NCI-H2081 (cell line): ENCODE results near the gene KLK12.
"Not testable (repeated sequence)": the region's sequence is repeated elsewhere in the genome, so short reads cannot be mapped to it uniquely, and the experiment has no call there.

Experiments used
- DNase-seq, 2 experiments: peaks; one replicate each; lab custom pipeline; 2025; lab: John Stamatoyannopoulos, UW

The KLK12 gene

DNA sequence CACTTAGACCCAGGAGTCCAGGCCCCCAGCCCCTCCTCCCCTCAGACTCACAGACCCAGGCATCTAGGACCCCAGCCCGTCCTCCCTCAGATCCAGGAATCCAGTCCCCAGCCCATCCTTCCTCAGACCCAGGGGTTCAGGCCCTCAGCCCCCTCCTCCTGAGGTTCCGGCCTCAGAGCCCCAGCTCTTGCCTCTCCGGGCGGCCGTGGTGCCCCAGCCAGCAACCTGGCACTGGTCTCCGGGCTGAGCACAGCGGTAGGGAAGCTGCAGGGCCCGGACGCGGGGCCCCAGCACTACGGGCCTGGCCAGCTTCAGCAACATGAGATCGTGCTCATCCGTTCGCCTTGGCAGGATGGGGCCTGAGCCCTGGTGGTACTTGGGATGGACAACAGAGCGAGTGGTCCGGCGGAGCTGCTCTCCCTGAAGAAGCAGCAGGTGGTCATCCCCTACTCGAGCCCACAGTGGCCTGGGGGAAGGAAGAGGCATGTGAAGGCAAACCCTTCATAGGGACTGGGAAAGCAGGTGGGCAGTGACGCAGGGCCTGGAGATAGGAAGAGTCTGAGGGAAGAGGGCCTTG is 19.0 kb downstream of the KLK12 start:
- DNase-seq: no peak

DNA sequence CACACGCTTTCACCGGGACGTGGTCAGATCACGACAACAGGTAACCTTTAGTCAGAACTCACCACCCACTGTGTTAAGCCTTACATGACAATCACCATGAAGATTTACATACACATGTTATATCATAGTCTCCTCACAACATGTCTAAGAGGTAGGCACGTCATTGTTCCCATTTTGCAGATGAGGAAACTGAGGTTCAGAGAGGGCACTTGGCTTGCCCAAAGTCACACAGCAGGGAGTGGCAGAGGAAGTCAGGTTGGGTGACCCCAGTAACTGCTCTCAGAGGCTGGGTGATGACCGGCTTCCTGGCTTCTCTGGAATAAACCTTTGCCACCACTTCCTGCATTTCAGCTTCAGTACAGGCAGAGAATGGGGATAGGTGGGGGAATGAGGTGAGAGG is 20.6 kb downstream of the KLK12 start:
- no peak for DNase-seq

DNA sequence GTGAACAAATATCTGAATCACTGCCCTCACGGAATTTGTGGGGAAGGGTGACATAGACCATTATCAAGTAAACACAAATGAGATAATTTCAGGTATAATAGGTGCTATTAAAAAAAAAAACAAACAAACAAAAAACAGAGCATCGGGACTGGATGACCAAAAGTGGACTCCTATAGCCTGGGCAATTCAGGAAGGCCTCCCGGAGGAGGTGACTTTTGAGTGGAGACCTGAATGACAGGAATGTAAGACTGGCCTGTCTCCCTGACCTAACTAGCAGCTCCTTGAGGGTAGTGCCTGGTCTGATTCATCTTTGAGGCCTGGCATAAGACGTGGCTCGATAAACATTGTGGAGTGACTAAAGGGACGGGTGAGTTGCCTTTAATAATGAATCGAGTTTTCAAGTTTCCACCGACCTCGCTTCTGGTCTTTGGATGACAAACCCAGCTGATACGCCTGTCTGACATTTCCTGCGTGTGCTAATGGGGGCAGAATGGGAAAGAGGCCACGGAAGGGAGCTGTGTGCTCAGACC is 22.1 kb downstream of the KLK12 start:
- DNase-seq: no peak

DNA sequence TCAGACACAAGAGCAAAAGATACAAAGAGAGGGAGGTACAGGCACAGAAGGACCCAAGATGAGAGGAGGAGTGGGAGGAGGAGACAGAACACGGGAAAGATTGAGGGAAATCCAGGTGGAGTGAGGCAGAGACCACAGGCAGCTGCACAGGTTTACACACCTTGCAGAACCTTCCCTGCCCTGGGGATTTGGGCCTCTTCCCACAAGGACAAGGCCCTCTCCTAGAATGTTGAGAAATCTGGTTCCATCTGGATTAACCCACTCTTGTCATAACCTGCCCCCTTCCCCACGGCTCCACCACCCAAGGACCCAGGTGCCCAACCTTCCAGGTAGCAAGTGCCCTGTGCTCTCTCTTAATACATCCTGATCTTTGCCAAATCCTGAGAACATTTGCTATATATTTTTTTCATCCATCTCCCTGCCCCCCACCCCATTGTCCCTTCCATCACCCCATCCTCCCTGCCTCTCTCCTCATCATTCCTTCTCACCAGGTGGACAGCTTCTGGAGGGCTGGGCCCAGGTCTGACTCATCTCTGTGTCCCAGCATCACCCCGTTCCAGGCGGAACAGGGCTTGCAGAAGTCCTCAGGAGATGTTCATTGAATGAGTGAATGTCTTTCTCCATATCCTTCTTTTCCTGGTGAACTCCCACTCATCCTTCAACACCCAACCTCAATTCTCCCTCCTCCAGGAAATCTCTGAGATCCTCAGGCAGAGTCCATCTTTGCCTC is 24.6 kb downstream of the KLK12 start:
- DNase-seq: no peak

DNA sequence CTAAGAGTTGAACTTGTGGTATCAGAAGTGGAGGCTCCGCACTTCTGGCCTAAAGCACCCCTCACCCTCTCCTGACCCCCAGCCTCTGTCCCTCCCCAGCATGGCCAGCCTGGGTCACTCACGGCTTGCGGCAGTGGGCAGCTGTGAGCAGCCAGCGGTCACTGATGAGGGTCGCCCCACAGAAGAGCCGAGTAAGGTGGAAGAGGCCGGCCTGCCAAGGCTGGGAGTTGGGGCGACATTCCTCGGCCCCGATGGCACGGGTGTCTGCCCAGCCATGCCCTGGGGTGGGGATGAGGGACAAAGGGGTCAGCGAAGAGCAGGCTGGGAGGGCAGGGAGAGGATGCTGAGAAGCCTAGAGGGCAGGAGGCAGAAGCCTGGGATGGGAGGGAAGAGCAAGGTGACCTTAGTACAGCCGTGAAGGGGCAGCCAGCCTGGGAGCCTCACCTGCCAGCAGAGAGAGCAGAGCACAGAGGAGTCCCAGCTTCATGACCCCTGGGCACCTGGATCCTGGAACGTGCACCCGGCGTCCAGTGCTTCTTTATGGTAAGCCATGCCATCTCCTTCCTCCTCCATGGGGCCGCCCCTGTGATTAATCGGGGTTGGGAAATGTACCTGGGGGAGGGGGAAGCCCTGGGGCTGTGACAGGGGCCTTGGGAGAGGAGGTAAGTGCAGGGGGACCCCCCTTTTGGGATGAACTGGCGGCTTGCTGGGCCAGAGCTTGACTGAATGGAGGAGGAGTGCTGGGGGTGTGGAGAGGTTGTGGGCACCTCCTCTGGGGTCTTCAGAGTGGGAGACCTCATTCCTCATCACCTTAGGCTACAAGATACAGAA is 25.5 kb downstream of the KLK12 start:
- no peak for DNase-seq

DNA sequence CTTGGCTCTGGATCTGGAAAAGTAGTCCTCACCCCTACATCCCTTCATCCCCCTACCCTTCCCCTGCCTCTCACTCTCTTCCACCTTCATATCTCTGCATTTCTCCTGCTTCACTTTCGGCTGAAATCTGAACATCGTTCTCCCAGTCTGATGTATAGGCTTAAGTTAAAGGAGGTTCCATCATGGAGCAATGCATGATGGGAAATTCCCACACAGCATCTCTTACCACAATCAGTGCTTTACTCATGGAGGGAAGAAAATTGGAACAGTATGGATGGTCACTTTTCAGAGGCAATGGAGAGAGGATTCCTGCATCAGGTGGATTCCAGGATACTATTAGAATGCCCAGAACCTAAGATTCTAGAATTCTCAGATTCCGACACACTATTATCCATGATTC is 27.3 kb downstream of the KLK12 start:
- no peak for DNase-seq

DNA sequence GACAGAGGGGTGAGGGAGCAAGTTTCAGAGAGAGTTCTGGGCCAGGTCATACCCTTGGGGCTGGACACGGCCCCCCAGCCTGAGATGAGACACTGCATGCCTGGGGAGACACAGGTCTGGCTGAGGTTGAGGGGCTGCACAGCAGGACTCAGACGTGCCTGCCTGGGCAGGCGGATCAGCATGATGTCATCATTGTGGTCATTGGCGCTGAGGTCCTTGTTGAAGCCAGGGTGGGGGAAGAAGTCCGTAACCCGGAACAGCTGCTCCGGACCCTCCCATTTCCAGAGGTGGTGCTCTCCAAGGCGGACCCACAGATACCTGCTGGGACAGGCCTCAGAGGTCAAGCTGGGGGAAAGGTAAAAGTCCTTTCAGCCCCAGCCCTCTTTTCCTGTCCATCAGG is 28.4 kb downstream of the KLK12 start:
- no peak for DNase-seq

DNA sequence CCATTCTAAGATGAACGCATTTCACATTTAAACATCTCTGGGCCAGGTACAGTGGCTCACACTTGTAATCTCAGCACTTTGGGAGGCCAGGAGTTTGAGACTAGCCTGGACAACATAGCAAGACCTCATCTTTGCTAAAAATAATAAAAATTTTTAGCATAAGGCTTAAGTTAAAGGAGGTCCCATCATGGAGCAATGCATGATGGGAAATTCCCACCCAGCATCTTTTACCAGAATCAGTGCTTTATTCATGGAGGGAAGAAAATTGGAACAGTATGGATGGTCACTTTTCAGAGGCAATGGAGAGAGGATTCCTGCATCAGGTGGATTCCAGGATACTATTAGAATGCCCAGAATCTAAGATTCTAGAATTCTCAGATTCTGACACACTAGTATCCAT is 29.6 kb downstream of the KLK12 start:
- no peak for DNase-seq

DNA sequence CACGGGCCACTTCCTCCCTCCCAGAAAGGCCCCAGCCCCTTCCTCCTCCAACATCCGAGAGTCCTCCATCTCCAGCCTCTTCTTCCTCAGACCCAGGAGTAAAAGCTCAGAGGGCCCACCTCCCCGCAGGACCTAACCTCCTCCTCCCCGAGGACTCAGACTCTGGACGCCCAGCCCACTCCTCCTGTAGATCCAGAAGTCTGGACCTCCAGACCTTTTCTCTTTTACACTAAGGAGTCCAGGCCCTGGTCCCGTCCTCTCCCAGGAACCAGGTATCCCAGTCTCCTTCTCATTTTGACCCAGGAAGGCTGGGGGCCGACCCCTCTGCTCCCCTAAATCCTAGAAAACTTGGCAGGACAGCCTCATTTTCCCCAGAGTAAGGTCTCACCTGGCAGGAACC is 31.5 kb downstream of the KLK12 start:
- DNase-seq: no peak

DNA sequence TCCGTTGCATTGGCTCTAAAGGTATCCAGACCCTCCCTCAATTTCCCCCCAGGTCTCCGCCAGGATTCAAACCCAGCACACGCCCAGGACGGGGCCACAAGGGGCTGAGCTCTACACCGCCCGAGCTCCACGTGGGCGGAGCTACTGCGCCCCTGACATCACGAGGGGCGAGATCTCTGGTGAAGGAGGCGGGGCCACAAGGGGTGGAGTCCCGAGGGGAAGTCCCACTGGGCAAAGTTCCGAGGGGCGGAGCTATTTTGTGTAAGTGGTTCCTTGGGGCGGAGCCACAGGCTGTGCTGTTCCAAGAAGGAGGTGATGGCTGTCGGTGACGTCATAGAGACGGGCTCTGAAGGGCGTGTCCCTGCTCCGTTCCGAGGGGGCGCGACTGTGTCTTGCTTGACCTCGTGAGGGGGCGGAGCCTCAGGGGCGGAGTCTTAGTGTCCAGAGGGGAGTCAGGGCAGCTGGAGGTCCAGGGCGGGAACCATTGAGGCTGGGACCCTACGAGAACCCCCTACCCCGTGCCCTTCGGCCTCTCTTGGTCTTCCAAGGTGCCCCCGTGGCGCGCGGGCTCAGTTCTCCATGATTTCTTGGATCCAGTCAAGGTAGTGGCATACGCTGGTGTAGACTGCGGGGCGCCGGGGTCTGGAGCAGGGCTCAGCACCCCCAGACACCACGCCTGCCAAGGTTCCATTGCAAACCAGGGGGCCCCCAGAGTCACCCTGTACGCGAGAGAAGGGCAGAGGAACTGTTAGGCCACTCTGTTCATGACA is 32.1 kb downstream of the KLK12 start:
- no peak for DNase-seq

DNA sequence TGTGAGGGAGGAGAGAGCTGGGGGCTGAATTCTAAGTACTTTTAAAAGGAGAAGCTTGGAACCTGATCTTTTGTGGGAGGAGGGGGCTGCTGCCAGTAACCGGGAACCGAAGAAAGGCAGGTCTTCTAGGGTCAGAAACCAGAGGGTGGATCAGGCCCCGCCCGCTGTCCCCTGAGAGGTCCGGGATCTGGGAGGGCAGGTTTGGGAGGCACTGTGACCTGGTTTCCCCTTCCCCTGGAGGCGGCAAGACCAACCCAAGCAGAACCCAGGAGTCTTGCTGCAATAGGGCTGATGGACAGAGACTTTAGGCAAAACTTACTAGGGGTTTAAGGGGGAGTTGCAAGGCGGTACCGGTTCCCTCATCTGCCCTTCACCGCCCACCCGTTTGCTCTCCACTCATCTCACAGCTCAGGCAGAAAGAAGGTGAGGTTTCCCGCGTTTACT is 32.7 kb downstream of the KLK12 start:
- DNase-seq: no peak

DNA sequence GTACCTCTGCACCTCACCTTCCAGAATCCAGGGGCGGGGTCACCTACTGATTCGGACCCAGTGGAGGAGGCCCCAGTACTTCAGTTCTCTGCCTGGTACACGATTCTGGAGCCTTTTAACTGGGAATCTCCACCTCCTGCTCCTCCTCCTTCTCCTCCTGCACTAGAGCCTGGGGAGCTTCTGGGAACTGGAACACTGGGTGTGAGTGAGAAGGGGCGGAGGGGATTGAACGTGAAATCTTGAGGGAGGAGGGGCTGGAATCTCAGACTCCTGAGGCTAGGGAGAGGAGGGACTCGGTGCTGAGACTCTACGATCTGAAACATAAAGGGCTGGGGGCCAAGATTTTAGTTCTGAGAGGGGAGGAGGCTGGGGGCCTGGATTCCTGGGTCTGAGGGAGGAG is 33.3 kb downstream of the KLK12 start, which contains the start of gene KLK8:
Gene KLK8, minus strand, starts transcription at position 90 of the 400 bp plus-strand sequence. CDS start 437 bp downstream, outside the sequence.
- DNase-seq: no peak

DNA sequence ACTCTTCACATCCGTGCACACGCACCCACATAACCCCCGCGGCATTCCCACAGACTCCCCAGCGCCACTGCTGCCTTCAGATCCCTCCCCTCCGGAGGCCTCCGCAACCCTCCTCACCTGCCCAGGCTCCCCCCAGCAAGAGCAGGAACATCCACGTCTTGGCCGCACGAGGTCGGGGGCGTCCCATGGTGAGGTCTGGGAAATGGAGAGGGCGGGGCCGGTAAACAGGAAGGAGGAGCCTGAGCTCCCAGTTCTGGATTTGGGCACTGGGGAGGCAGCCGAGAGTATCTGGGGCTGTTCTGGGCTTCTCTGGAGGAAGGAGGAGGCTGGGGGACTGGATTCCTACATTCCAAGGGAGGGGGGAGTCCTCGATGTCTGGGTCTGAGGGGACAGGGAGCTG is 33.8 kb downstream of the KLK12 start:
- DNase-seq: no peak

DNA sequence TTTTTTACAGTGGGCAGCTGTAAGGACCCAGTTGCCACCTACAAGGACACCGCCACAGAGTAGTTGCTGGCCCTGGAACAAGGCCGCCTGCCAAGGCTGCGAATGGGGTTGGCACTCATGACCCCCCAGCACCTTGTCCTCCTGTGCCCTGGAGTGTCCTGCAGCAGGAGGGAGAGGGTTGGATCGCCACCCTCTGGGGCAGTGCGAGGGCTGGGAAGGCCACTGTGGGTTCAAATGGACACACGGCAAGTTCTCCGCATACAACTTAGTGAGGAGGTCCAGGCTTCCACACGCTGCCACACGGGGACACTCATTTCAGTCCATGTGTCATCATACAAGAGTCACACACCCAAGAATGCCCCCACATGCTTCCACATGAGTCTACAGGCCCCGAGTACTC is 34.4 kb downstream of the KLK12 start:
- no peak for DNase-seq

DNA sequence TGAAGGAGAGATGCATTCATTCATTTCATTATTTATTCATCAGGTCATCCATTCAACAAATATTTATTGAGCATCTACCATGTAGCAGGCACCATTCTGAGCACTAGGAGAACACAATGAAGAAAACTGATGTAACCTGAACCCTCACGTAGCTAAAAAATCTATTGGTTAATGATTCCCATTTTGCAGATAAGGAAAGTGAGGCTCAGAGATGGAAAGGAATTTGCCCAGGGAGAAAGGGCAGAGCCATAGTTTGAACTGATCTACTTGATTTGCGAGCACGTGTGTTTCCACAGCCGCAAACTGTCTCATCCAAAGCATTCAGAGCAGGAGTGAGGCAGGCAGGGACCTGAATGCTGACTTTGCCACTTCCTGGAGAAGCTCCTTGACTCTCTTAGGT is 36.1 kb downstream of the KLK12 start:
- no peak for DNase-seq

DNA sequence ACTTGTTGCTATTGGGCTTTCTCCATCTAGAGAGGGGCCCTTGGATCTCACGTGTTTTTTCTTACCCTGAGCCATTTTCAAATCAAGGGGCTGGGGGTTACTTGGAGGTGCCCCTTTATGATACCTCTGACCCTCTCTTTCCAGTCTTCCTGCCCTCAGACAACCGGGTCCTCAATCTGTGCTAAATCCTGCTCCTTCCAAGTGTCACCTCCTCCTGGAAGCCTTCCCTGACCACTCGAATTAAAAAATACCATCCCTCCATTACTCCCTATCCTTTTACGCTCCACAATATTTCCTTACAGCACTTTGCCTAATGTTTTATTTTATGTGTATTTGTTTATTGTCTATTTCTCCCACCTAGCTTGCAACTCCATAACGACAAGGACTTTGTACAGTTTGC is 36.7 kb downstream of the KLK12 start:
- no peak for DNase-seq

DNA sequence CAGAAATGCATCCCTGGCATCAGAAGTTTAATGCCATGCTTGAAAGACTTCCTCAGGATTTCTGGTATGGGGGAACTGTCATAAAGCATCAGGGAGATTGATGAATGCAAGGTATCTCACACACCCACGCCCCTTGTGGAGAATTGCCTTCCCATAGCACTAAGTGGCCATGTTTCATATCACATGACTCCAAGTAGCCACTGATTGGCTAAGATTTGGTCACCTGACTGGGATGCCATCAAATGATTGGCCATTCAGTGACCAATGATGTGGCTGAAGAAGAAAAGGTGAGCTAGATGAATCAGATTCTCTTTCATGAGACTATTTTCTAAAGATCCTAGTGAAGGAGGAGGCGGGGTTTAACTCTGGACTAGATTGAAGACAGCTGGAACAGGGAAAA is 40.7 kb downstream of the KLK12 start:
- no peak for DNase-seq

DNA sequence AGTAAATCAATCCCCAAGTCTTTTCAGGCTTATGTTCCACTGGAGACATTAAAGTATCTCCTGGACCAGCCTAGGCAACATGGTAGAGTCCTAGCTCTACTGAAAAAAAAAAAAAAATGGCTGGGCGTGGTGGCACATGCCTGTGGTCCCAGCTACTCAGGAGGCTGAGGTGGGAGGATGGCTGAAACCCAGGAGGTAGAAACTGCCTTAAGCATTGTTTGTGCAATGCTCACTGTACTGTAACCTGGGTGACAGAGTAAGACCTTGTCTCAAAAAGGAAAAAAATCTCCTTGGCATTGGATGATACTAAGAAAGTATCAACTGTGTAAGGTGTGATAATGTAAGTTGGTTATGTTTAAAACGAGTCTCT is 42.2 kb downstream of the KLK12 start:
- no peak for DNase-seq

DNA sequence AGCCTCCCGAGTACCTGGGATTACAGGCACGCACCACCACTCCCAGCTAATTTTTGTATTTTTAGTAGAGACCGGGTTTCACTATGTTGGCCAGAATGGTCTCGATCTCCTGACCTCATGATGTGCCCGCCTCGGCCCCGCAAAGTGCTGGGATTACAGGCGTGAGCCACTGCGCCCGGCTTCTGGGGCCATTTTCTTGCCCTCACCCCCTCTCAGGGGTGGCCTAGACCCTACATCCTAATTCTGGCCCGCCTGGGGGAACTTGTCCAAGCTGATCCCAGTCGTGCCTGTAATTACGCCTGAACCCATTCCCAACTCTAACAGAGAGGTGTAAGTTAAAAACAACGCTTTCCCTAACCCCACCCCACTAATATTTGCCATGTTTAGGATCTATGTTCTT is 50.4 kb downstream of the KLK12 start:
- not testable (repeated sequence) for DNase-seq

DNA sequence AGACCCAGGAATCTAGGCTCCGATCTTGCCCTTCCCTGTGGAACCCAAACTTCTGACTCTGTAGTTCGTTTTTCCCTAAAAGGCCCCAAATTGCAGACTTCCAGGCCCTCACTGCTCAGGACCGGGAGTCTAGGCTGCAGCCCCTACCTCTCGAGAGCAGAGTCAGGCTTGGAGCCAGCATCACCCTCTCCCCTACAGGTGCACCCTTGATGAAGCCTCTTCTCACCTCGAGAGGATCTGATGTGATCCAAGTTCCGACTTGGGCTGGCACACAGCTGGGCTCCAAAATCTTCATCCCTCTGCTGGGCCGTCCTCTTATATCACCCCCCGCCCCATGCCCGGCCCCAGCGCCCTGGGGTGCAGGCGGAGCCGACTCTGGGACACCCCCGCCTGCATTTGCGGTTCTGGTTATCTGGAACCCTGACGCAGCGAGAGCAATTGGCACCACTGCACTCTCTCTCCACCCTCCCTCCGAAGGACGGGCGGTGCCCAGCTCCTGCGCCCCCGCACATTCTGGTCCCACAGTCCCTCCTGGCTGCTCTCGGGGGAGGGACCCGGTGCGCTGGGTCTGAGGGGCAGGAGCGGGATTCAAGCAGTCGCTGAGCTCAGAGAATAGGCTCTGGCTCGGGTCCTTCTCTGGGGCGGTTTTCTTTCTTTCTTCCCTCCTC is 51.0 kb downstream of the KLK12 start, which contains the start of gene KLK7:
Gene KLK7, minus strand, starts transcription at position 293 of the 668 bp plus-strand sequence. CDS start 1,518 bp downstream, outside the sequence.
- no peak for DNase-seq

DNA sequence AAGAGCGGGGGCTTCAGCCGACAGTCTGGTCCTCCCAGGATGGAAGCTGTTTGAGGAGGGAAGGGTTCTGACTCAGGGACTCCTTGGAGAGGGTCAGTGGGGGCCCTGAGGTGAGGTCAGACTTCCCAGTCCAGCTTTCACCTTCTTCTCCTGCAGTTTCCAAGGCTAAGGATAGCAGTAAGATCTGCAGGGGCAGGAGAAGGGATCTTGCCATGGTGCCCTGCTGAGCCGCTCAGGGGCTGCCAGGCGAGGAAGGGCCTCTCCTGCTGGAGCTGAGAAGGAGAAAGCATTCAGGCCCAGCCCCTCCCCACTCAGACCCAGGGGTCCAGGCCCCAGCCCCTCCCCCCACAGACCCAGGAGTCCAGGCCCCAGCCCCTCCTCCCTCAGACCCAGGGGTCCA is 52.6 kb downstream of the KLK12 start:
- no peak for DNase-seq
